Measurements from ENCODE around the gene SSBP3. TPM values are rescaled to one million over a fixed set of nuclear protein-coding genes. Genes with fewer than 3 reads are reported as not detected.

Gene SSBP3
- total RNA-seq, 1 donor from 2014 or later: 84.4 TPM

DNA sequence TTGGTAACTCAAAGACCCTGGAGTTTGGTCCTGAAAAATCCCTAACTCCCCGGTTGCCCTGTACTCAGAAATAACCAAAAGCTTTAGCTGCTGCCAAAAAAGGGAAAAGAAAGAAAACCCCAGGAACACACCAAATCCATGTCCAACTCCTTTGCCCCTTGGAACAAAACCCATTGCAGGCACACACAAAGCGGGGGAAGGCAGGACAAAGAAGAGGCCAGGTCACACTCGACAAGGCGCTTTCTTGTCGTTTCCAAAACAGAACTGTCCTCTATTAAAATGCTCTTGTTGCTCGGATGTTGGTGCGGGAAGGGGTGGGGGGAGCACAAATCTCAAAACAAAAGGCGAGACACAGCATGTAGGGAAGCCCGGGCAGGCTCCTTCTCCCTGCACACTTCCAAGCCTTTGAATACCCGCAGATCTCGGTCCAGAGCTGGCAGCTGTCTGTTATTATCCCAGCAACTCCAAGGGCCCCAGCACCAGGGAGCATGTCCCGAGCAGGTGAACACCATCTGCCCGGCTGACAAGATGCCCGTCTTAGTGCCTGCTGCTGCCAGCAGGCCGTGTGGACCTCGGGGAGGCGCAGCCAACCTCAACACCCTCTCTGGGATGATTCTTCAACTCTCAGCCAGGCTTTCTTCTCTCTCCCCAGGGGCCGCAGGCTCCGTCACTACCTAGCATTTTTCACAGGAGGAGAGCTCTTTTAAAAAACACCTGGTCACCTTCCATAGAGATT, 96.4 kb downstream of the SSBP3 start:
- Mint-ChIP-seq H3K9me3 (no peaks in the 10 kb centered on the region), H3K36me3 (ENCODE audit: low read depth) (peaks cover 5% of the 10 kb centered on the region), H3K4me1 (ENCODE audit: low read depth) (peaks cover 36% of the 10 kb centered on the region), H3K27ac (no peak overlapping the region), H3K4me3 (ENCODE audit: low read depth) (no peak overlapping the region), H3K27me3 (ENCODE audit: low read depth) (no peaks in the 10 kb centered on the region)
- intact Hi-C loops (cut with micrococcal nuclease): no loop called here
- no peak for DNase-seq (ENCODE audit: low spot score)

DNA sequence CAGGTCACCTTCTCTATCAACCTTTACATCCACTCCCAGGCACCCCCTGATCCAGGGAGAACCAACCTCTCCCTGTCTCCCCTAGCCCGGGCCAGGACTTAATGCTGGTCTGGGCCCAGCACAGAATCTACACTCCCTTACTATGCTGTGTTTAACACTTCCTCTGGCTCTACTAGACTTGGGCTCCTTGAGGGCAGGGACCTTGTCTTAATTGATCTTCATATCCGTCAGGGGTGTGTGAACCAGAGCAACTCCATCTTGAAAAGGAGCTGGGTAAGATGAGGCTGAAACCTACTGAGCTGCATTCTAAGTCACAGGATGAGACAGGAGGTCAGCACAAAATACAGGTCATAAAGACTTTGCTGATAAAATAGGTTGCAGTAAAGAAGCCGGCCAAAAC, 98.9 kb downstream of the SSBP3 start:
- H3K4me3 Mint-ChIP-seq (ENCODE audit: low read depth): no peak overlapping the region
- H3K36me3 Mint-ChIP-seq (ENCODE audit: low read depth): no peaks in the 10 kb centered on the region
- H3K27me3 Mint-ChIP-seq (ENCODE audit: low read depth): no peaks in the 10 kb centered on the region
- no peaks in the 10 kb centered on the region for H3K9me3 Mint-ChIP-seq
- intact Hi-C loops (cut with micrococcal nuclease): no loop called here
- peaks cover 25% of the 10 kb centered on the region for H3K4me1 Mint-ChIP-seq (ENCODE audit: low read depth)
- no peak for DNase-seq (ENCODE audit: low spot score)
- no peak overlapping the region for H3K27ac Mint-ChIP-seq

DNA sequence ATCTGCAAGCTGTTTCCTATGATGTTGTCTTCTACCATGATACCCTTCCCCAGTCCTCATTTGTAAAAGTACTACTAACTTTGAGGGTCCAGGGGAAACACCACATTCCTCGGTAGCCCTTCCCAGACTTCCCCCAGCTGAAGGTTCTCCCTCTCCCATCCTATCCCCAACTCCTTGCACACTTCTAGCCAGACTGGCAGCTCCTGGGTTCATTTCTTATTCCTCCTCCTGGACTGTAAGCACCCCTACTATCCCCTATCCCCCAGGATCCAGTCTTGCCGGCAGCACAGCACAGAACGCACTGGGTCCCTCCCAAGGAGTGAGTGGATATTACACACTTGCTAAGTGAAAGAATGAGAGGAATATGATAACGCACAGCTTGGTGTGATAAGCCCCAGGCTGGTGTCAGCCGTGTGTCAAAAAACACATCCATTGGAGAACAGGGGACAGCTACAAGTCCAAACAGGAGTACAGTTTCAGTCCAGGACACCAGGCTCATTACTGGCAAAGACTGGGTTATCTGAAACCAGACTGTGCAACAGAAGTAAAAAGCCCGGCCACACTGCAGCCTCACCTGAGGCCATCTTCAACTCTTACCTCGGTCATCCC, 100.2 kb downstream of the SSBP3 start:
- no peak overlapping the region for H3K4me3 Mint-ChIP-seq (ENCODE audit: low read depth)
- no peak for DNase-seq (ENCODE audit: low spot score)
- H3K27ac Mint-ChIP-seq: no peak overlapping the region
- intact Hi-C loops (cut with micrococcal nuclease): no loop called here
- no peaks in the 10 kb centered on the region for H3K9me3 Mint-ChIP-seq
- peaks cover 19% of the 10 kb centered on the region for H3K4me1 Mint-ChIP-seq (ENCODE audit: low read depth)
- H3K27me3 Mint-ChIP-seq (ENCODE audit: low read depth): no peaks in the 10 kb centered on the region
- no peaks in the 10 kb centered on the region for H3K36me3 Mint-ChIP-seq (ENCODE audit: low read depth)

DNA sequence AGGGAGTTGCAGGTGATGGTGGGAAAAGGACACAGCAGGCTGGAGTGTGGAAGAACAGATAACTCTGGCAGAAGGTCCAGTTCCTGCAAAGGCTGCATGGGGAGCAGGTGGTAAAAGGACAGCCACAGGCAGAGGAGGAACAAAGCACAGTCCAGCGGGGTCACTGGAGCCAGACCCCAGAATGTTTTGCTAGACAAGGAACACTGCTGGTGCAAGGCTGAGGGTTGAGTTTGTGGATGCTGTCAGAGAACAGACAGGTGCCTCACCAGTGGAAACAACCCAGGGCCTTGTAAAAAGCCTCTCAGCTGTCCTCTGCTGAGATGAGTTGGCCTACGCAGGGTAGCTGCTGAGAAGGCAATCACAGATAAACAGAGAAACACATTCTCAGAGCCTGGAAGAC, 101.7 kb downstream of the SSBP3 start:
- Mint-ChIP-seq H3K36me3 (ENCODE audit: low read depth) (no peaks in the 10 kb centered on the region), H3K4me1 (ENCODE audit: low read depth) (peaks cover 10% of the 10 kb centered on the region), H3K27ac (no peak overlapping the region), H3K9me3 (no peaks in the 10 kb centered on the region), H3K4me3 (ENCODE audit: low read depth) (no peak overlapping the region), H3K27me3 (ENCODE audit: low read depth) (no peaks in the 10 kb centered on the region)
- no peak for DNase-seq (ENCODE audit: low spot score)
- intact Hi-C loops (cut with micrococcal nuclease): no loop called here

DNA sequence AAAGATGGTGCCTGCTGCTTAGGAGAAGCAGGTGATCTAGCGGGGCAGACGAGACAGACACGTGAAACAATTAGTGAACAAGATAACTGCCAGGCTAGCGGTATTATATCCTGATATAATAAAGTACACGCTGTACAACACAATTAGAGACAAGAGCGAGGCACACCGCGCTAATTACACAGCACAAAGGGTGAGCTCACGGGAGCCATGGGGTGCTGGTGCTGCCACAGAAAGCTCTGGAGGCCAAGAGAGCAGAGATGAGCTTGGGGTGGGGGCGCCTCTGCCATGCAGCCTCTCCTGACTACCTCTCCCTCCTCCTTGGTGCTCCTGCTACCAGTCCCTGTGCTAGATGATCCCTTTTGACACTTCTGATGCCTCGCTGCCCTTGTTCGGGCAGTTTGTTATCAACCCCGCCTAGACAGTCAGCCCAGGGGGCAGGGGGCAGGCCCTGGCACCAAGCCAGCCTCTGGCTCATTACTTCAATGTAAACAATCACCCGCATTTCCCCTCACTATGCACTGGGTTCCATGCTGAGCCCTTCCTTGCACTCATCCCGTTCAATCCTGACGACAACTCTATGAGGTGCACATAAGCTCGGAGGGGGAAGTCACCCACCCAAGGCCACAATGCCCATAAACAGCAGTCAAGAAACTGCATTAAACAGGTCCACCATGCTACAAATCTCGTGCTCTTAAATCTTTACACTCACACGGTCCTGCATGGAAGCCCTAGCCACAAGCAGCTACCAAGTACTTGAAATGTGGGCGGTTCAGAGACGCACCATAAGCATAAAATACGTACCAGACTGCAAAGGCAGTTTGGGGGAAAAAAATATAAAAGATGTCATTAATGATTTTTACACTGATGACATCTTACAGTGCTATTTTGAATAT, 103.0 kb downstream of the SSBP3 start:
- no peak overlapping the region for H3K4me3 Mint-ChIP-seq (ENCODE audit: low read depth)

DNA sequence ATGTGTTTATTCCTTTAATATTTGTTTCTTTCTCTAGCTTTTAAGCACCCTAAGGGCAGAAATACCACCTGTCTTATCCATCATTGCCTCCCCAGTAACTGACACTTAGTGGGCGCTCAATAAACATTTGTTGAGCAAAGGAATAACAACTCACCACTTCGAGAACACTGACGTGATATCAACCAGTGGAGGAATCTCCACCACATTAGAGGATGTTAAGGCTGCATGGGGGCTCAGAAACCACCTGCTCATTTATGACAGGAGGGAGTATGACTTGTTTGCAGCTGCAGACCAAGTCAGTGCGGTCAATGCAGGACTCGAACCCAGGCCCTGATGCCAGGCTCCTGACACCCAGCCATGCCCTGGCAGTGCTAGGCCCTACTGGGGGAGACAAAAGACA, 103.6 kb downstream of the SSBP3 start:
- intact Hi-C loops (cut with micrococcal nuclease): no loop called here
- DNase-seq (ENCODE audit: low spot score): no peak
- Mint-ChIP-seq H3K27ac (no peak overlapping the region), H3K4me1 (ENCODE audit: low read depth) (peaks cover 21% of the 10 kb centered on the region), H3K27me3 (ENCODE audit: low read depth) (no peaks in the 10 kb centered on the region), H3K36me3 (ENCODE audit: low read depth) (no peaks in the 10 kb centered on the region), H3K4me3 (ENCODE audit: low read depth) (no peak overlapping the region), H3K9me3 (no peaks in the 10 kb centered on the region)

More for the DNA sequence above, 103.0 kb downstream of the SSBP3 start:
- Mint-ChIP-seq H3K27ac (no peak overlapping the region), H3K27me3 (ENCODE audit: low read depth) (no peaks in the 10 kb centered on the region), H3K4me1 (ENCODE audit: low read depth) (peaks cover 21% of the 10 kb centered on the region), H3K9me3 (no peaks in the 10 kb centered on the region), H3K36me3 (ENCODE audit: low read depth) (no peaks in the 10 kb centered on the region)
- intact Hi-C loops (cut with micrococcal nuclease): no loop called here
- no peak for DNase-seq (ENCODE audit: low spot score)

DNA sequence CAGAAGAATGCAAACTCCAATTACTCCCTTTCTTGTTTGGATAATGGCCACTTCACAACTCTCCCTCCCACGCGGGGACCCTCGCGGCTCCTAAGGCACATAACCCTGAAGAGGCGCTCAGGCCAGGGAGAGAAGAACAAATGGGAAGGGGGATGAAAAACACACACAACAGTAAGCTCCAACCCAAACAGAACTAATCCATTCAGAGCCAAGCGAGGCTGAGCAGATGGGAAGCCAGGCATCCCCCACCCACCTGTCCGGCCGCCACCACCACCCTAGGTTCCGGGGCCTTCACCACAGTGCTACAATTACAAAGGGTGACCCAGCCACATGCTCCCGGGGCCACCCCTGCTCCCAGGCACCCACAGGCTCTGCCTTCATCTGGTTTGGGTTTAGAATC, 104.7 kb downstream of the SSBP3 start:
- no peak for DNase-seq (ENCODE audit: low spot score)
- Mint-ChIP-seq H3K36me3 (ENCODE audit: low read depth) (no peaks in the 10 kb centered on the region), H3K27me3 (ENCODE audit: low read depth) (no peaks in the 10 kb centered on the region), H3K4me1 (ENCODE audit: low read depth) (peaks cover 17% of the 10 kb centered on the region), H3K9me3 (no peaks in the 10 kb centered on the region), H3K27ac (no peak overlapping the region), H3K4me3 (ENCODE audit: low read depth) (no peak overlapping the region)
- intact Hi-C loops (cut with micrococcal nuclease): no loop called here

DNA sequence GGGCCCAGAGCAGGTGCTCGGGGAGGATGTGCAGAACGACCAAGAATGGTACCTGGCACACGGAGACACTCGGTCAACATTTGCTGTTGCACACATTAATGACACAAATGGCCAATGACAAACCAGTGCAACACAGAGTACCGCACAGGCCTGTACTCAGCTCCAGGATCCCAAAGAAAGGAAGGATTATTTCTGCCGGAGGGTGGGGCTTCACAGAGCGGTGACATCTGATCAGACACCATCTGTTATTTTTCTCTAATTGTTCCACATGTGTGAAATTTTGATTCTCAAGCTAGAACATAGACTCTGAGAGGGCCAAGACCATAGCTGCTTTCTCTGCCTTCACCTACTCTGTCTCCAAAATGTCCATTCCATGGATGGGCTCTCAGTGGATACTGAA, 105.8 kb downstream of the SSBP3 start:
- Mint-ChIP-seq H3K4me1 (ENCODE audit: low read depth) (peaks cover 19% of the 10 kb centered on the region), H3K27me3 (ENCODE audit: low read depth) (no peaks in the 10 kb centered on the region), H3K36me3 (ENCODE audit: low read depth) (no peaks in the 10 kb centered on the region), H3K9me3 (no peaks in the 10 kb centered on the region), H3K4me3 (ENCODE audit: low read depth) (no peak overlapping the region), H3K27ac (no peak overlapping the region)
- DNase-seq (ENCODE audit: low spot score): no peak
- intact Hi-C loops (cut with micrococcal nuclease): no loop called here

DNA sequence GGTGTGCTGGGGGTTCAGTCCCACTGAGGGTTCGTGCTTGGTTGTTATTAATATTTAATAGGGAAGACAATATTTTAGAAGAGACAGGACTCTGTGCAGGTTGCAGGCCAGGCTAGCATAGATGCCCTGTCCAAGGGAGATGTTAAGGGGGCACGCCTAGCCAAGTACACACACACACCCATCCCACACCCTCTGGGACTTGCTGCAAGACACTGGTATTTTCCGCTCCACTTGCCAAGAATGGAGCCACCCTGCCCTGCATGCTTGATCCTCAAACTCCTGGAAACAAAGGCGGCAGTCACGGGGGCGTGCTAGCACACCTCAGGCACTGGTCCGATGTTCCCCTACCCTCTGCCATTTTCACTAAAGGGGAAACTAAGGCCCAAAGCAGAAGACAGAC, 107.2 kb downstream of the SSBP3 start:
- peaks cover 22% of the 10 kb centered on the region for H3K4me1 Mint-ChIP-seq (ENCODE audit: low read depth)

DNA sequence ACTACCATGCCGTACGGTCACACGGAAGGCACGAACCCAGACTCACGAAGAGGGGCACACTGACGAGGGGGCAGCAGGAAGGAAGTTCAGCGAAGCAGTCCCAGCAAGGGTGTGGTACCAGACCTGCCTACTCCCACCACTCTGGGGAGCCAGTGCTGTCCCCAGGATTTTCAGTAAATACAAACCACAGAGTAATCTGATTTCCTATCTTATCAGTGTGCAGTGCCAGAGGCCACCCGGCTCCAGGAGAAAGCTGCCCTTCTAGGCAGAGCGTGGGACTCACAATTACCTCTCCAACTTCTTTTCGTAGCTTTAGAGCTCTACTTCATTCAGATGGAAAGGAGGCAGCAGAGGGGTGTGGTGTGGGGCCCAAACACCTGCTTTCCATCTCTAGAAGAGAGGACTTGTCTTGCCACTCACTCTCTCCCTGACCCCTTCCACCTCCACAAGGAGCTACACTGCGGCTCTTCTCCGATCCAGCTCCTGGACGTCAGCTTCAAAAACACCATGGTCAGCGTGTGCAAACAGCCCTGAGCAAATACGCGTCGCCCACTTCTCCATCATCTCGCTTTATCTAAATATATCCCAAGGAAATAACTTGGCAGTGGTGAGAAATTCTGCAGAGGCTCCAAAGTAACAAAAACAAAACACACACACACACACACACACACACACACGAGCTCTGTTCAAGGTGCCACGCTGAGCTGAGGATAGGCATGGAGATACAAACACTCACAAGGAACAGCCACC, 107.7 kb downstream of the SSBP3 start:
- peak overlapping the region; percentile 1 for H3K27ac Mint-ChIP-seq
- H3K27me3 Mint-ChIP-seq (ENCODE audit: low read depth): no peaks in the 10 kb centered on the region
- no peak overlapping the region for H3K4me3 Mint-ChIP-seq (ENCODE audit: low read depth)
- no peaks in the 10 kb centered on the region for H3K36me3 Mint-ChIP-seq (ENCODE audit: low read depth)
- intact Hi-C loops (cut with micrococcal nuclease): no loop called here
- peaks cover 22% of the 10 kb centered on the region for H3K4me1 Mint-ChIP-seq (ENCODE audit: low read depth)
- DNase-seq (ENCODE audit: low spot score): no peak
- H3K9me3 Mint-ChIP-seq: no peaks in the 10 kb centered on the region

More for the DNA sequence above, 107.2 kb downstream of the SSBP3 start:
- intact Hi-C loops (cut with micrococcal nuclease): no loop called here
- H3K36me3 Mint-ChIP-seq (ENCODE audit: low read depth): no peaks in the 10 kb centered on the region
- no peak overlapping the region for H3K27ac Mint-ChIP-seq
- no peaks in the 10 kb centered on the region for H3K9me3 Mint-ChIP-seq
- no peak overlapping the region for H3K4me3 Mint-ChIP-seq (ENCODE audit: low read depth)
- H3K27me3 Mint-ChIP-seq (ENCODE audit: low read depth): no peaks in the 10 kb centered on the region
- no peak for DNase-seq (ENCODE audit: low spot score)

DNA sequence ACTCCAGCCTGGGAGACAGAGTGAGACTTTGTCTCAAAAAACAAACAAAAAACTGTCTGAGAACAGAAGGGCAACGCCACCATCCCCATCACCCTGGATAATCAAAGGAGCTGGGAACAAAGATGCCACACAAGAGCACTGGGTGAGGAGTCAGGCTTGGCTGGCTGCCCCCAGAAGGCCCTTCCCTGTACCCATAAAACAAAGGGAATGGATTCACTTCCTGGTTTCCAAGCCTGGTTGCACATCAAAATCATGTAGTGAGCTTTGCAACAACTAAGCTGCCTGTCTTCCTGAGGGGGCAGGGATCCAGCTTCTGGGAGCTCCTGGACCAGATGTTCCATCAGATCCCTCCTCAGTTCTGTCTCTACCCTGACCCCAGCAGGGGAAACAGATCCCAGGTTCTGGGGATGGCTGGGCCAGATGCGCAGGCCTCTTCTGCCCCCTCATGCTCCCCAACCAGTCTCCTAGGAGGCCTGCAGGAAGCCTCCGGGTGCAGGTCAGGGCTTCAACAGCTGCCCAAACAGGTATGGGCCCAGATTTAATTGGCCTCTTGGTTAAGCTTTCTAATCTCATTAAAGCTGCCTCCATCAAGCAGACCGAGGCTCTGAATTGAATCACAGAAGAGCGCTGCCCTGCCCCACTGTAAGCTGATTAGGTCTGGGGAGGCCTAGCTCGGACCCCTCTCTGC, 108.5 kb downstream of the SSBP3 start:
- intact Hi-C loops (cut with micrococcal nuclease): no loop called here
- Mint-ChIP-seq H3K27ac (peak overlapping the region; percentile 1), H3K27me3 (ENCODE audit: low read depth) (no peaks in the 10 kb centered on the region)

DNA sequence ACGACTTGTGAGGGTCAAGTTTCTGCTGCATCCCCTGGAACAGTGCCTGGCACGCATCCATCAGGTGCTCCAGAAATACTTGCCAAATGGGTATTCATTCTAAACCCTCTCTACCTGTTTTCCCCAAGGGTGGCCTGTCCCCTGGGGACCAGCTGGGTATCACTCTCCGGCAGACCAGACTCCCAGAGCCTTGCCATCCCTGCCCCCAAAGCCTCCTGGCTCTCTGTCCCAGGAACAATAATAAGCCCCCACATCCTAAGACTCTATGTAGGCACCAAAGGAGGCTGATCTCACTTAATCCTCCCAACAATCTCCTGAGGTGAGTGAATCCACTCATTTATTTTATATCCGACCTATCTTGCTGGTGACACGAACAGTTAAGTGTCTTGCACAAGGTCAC, 109.5 kb downstream of the SSBP3 start:
- H3K9me3 Mint-ChIP-seq: no peaks in the 10 kb centered on the region

More for the DNA sequence above, 108.5 kb downstream of the SSBP3 start:
- no peak overlapping the region for H3K4me3 Mint-ChIP-seq (ENCODE audit: low read depth)
- H3K36me3 Mint-ChIP-seq (ENCODE audit: low read depth): no peaks in the 10 kb centered on the region
- H3K9me3 Mint-ChIP-seq: no peaks in the 10 kb centered on the region
- DNase-seq (ENCODE audit: low spot score): no peak
- H3K4me1 Mint-ChIP-seq (ENCODE audit: low read depth): peaks cover 22% of the 10 kb centered on the region

More for the DNA sequence above, 109.5 kb downstream of the SSBP3 start:
- H3K4me3 Mint-ChIP-seq (ENCODE audit: low read depth): no peak overlapping the region
- H3K4me1 Mint-ChIP-seq (ENCODE audit: low read depth): peaks cover 22% of the 10 kb centered on the region
- no peak overlapping the region for H3K27ac Mint-ChIP-seq
- H3K27me3 Mint-ChIP-seq (ENCODE audit: low read depth): no peaks in the 10 kb centered on the region
- H3K36me3 Mint-ChIP-seq (ENCODE audit: low read depth): no peaks in the 10 kb centered on the region
- intact Hi-C loops (cut with micrococcal nuclease): no loop called here
- no peak for DNase-seq (ENCODE audit: low spot score)
